OCI-LY7 (cell line): Measurements from ENCODE around the gene MAMSTR.

Source experiments
- CTCF ChIP-seq: fragments of 200-600 bp; sonication (generic); conservative IDR thresholded peaks from 2 replicates; pipeline ENCODE4 v1.5.1; 2014; ENCODE audit warnings: mild to moderate bottlenecking, antibody characterized with exemption, low read length, moderate library complexity, mixed read lengths
- EZH2phosphoT487 ChIP-seq: fragments of 200-600 bp; sonication (generic); IDR thresholded peaks from 2 replicates; pipeline ENCODE4 v1.6.1; 2018; ENCODE audit warnings: low read depth, borderline replicate concordance, mild to moderate bottlenecking, mixed run types, antibody characterized with exemption, low read length, moderate library complexity, mixed read lengths

DNA sequence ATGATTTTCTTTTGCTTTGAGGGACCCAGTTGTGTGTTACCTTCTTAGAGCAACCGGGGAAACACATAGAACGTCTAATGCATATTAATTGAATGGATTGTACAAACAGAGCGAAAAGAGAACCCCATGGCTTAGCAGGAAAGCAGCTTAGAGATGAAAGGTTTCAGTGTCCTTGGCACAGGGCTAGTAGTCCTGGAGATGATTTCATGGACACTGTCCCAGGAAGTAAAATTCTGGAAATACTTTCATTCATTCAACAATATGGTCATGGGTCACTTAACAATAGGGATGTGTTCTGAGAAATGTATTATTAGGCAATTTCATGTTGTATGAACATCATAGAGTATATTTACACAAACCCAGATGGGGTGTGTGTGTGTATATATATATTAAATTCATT lies 33.4 kb downstream of the MAMSTR start:
- no peak for TF ChIP-seq CTCF
- TF ChIP-seq EZH2phosphoT487 = no peak
